HAP-1 (cell line): Measurements from ENCODE around the gene DLX2.

Experiments used
- DNase-seq, 2 experiments: peaks; one replicate each; pipeline ENCODE4 v3.0.0-alpha.2; 2016 to 2020; ENCODE audit warnings: low spot score in 2 of 2
- H3K27me3 ChIP-seq: fragments of 250-450 bp; sonication (Bioruptor Pico); 2 replicates; pipeline ENCODE4 v1.5.1; 2020; ENCODE audit warnings: low read depth, mild to moderate bottlenecking, moderate library complexity
- H3K36me3 ChIP-seq: fragments of 250-450 bp; sonication (Bioruptor Pico); replicated peaks from 2 replicates; pipeline ENCODE4 v1.5.1; 2020; ENCODE audit warnings: mild to moderate bottlenecking
- H3K4me1 ChIP-seq: fragments of 250-450 bp; sonication (Bioruptor Pico); 2 replicates; pipeline ENCODE4 v1.5.1; 2020; ENCODE audit warnings: mild to moderate bottlenecking
- H3K4me3 ChIP-seq: fragments of 250-450 bp; sonication (Bioruptor Pico); 2 replicates; pipeline ENCODE4 v1.5.1; 2020; ENCODE audit warnings: mild to moderate bottlenecking, moderate library complexity
- H3K9me3 ChIP-seq: fragments of 250-450 bp; sonication (Bioruptor Pico); 2 replicates; pipeline ENCODE4 v1.5.1; 2020; ENCODE audit warnings: mild to moderate bottlenecking, moderate library complexity
- in situ Hi-C: fragments of 300-500 bp; cut with MboI; formaldehyde crosslinking; loops from 3 replicates; pipeline ENCODE4 v1.14.3; 2020; ENCODE audit warnings: low sequenced_read_pairs, inconsistent platforms, mixed read lengths

The DLX2 gene

DNA sequence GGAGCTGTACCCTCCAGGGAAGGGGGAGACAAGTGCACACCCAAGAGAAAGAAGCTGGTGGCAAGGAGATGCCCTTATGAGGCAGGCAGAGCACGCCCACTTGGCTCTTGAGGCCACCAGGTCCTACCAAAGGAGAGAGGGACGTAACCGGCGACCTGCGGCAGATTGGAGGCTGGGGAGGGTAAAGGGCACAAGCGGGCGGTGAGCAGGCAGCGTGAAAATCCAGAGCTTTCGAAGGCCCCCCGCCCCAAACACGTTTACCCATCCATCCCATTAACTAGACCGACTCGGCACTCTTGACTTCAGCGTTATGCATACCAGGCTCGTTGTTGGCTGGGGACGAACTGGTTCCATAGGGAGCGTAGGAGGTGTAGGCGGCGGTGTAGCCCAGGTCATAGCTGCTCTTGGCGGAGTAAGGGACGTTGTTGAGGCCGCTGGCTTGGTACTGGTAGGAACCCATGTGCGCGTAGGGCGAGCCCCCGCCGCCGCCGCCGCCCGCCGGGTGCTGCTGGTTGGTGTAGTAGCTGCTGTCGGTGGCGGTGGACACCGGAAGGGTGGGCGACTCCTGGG is 794 bp downstream of the DLX2 start:
- in situ Hi-C loops: loop anchor here (10.0 kb wide), 2 partner anchors 397 to 517 kb away; no protein-coding TSS in a partner anchor
- Histone ChIP-seq H3K36me3 (peaks cover 6% of the 10 kb centered on the region; the same call in 1 of the 2 replicates), H3K27me3 (no peaks in the 10 kb centered on the region), H3K9me3 (no peaks in the 10 kb centered on the region), H3K4me1 (peaks cover 28% of the 10 kb centered on the region), H3K4me3 (peak overlapping the region; percentile 58)
- peak in 1 of 2 experiments; percentile 55 for DNase-seq

DNA sequence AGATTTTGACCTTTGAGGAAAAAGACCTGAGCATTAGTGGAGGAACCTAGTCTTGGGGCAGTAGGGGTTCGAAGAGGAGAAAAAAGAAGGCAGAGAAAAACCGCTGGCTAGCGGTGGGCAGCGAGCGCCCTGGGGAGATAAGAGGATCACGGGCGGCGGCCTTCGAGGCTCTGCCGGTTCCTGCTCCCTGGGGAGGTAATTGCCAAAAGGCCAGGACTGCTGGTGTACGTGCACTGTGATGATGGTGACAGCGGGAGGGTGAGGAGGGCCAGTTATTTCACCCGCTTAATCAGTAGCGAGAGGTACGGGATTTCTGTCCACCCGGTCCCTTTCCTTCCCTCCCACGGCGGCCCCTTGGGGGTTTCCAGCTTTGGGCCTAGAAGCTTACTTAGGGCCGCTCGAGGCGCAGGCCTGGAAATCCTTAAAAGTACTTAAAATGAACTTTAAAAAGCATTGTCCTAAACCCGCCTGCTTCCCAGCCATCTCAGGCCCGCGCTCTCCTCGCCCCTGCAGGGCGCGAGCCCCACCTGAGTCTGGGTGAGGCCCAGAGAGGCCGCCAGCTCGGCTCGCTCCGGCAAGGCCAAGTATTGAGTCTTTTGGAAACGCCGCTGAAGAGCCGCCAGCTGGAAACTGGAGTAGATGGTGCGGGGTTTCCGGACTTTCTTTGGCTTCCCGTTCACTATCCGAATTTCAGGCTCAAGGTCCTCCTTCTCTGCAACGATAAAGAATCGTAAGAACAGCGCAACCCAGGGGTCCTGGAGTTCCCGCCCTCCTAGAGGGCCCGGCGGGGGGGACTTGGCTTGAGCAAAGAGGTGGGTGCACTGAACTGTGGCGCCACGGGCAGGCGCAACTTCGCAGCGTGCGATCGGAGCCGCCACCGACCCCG is 1.5 kb downstream of the DLX2 start:
- in situ Hi-C loops: loop anchor here (10.0 kb wide), 2 partner anchors 396 to 516 kb away; no protein-coding TSS in a partner anchor
- H3K9me3 ChIP-seq: no peaks in the 10 kb centered on the region
- H3K4me3 ChIP-seq: peak overlapping the region; percentile 58
- peaks cover 6% of the 10 kb centered on the region; the same call in 1 of the 2 replicates for H3K36me3 ChIP-seq
- peak in 1 of 2 experiments; percentile 42 for DNase-seq
- peaks cover 28% of the 10 kb centered on the region for H3K4me1 ChIP-seq
- no peaks in the 10 kb centered on the region for H3K27me3 ChIP-seq

DNA sequence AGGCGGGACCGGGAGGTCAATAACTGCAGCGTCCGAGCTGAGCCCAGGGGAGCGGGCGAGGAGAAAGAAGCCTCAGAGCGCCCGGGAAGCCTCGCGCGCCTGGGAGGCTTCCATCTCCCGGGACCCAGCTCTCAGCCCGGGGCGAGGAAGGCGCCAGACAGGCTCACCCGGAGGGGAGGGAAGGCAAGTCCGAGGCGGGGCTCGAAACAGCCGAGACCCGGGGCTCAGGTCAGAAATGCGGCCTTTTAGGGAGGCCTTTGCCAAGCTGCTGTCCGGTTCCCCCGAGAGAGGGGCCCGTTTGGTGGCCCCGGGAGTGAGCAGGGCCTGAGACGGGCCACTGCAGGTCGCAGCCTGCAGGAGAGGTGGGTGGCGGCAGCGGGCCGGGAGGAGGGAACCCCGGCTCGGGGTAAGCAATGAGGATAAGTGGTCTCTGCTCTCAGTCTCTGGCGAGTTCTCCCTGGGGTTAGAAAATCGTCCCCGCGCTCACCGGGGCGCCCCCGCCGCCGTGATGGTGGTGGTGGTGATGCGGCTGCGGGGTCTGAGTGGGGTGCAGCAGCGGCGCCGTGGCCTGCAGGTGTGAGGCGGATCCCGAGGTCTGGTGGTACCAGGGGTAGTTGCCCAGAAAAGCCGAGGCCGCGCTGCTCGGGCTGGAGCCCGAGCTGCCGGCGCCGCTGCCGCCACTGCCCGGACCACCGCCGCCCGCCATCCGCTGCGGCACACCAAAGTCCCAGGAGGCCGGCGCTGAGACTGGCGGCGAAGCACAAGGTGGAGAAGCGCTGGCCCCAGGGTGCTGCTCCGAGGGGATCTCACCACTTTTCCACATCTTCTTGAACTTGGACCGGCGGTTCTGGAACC is 2.4 kb downstream of the DLX2 start:
- no peak for DNase-seq
- H3K27me3 ChIP-seq: no peaks in the 10 kb centered on the region
- in situ Hi-C loops: loop anchor here (10.0 kb wide), 2 partner anchors 396 to 516 kb away; no protein-coding TSS in a partner anchor
- H3K4me1 ChIP-seq: peaks cover 34% of the 10 kb centered on the region
- H3K36me3 ChIP-seq: peaks cover 6% of the 10 kb centered on the region; the same call in 1 of the 2 replicates
- H3K9me3 ChIP-seq: no peaks in the 10 kb centered on the region
- H3K4me3 ChIP-seq: no peak overlapping the region

DNA sequence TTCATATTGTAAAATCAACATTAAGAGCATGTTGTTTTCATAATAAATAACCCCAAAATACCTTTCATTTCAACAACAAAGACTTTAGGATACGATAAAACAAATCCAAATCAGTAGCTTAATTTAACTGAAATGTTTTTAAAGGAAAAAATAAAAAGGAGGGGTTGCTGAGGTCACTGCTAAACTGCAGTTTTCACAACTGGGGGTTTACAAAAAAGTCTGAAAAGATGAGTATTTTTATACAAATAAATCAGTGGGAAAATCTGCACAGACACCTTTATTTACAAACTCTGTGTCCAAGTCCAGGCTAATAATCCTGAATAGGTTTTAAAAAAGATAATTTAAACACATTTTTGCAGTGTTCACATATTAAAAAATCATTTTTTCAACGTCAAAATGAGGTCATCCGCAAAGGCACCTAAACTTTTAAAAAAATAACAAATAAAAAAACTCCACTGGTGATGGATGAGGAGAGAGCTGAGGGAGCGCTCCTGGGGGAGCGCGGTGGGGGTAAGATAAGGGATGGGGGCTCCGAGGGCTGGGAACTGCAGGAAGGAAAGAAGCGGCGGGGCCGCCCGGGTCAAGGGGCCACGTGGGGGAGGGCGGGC is 3.1 kb downstream of the DLX2 start:
- no peaks in the 10 kb centered on the region for H3K9me3 ChIP-seq
- no peaks in the 10 kb centered on the region for H3K27me3 ChIP-seq
- no peak for DNase-seq
- peaks cover 37% of the 10 kb centered on the region for H3K4me1 ChIP-seq
- peaks cover 6% of the 10 kb centered on the region; the same call in 1 of the 2 replicates for H3K36me3 ChIP-seq
- peak overlapping the region; percentile 11 for H3K4me3 ChIP-seq
- in situ Hi-C loops: loop anchor here (10.0 kb wide), 2 partner anchors 395 to 515 kb away; no protein-coding TSS in a partner anchor

DNA sequence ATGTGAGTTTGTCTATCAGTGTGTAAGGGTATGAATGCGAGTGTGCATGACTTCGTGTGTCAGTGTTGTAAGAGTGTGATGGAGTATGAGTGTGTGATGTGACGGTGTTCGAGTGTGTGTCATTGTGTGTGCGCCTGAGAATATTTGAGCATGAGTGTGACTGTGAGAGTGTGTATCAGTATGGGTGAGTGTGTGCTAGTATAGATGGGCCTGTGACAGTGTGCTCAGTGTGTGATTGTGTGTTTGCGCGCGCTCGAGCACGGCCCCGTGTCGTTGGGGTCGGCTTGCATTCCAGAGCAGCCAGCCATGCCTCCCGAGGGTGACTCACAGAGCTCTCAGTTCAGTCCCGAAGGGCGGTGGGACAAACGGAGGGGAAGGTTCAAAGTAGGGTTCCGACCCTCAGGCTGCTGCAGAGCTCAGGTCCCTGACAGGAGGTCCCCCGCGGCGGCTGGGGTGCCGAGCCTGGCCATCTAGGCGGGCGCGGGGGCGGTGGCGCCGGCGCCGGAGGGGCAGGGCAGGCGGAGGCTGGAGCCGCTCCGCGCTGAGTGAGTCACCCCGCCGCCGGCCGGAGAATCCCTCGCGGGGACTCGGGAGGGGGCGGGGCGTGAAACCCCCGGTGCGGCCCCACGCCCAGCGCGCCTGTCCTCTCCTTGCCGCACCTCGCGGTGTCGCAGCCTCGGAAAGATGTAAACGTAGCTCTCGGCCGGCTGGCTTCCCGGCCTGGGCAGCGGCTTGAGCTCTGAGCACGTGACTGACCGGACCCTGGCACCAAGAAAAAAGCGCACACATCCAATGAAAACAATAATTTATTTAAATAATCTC is 3.8 kb downstream of the DLX2 start:
- H3K4me3 ChIP-seq: peak overlapping the region; percentile 11
- peak; percentile 21 to 78 for DNase-seq
- peaks cover 6% of the 10 kb centered on the region; the same call in 1 of the 2 replicates for H3K36me3 ChIP-seq
- no peaks in the 10 kb centered on the region for H3K9me3 ChIP-seq
- in situ Hi-C loops: no loop called here
- H3K4me1 ChIP-seq: peaks cover 35% of the 10 kb centered on the region
- no peaks in the 10 kb centered on the region for H3K27me3 ChIP-seq

DNA sequence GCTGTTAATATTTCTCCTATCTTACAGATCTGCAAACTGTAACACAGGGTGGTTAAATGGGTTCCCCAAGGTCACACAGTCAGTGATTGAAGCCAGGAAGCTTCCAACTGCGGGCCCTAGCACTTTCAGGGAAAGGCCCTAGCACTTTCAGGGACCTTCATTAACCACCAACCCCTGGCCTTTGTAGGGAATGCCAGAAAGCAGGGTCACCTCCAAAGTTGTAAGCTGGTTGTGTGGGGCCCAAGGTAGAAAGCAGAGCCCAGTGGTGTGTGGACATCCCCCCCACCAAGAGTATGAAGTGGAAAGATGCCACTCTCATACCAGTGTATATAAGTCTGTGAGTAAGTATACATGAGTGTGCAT is 4.4 kb downstream of the DLX2 start:
- no peak for DNase-seq
- no peaks in the 10 kb centered on the region for H3K27me3 ChIP-seq
- H3K4me1 ChIP-seq: peaks cover 35% of the 10 kb centered on the region

DNA sequence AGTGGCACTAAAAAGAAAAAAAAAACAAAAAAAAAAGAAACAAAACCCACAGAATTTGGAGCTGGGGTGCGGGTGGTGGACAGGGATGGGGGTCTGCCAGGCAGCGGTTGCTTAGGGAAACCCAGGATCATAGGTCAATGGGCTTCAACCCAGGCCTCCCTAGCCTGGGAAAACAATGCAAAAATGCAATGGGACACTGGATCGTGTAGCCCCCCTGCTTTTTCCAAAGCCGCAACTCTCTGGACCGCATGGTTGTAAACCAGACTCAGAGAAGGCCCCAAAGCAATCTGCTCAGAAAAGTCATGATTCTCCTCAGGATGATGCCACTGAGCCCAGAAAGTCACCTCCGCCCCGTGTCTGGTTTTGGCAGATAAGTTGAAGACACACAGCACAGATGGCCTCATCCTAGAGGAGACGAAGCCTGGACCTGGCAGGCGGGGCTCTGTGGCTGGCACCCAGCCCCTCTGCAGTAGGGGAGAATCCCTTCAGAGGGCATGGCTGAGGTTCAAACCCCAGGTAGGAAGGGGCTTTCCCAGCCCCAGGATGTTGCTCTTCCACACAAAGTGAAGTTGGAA is 5.1 kb downstream of the DLX2 start:
- peaks cover 6% of the 10 kb centered on the region; the same call in 1 of the 2 replicates for H3K36me3 ChIP-seq
- no peaks in the 10 kb centered on the region for H3K27me3 ChIP-seq
- peaks cover 34% of the 10 kb centered on the region for H3K4me1 ChIP-seq
- no peak overlapping the region for H3K4me3 ChIP-seq
- no peaks in the 10 kb centered on the region for H3K9me3 ChIP-seq
- no peak for DNase-seq
- in situ Hi-C loops: no loop called here

More for the DNA sequence above, 4.4 kb downstream of the DLX2 start:
- Histone ChIP-seq H3K36me3 (peaks cover 6% of the 10 kb centered on the region; the same call in 1 of the 2 replicates), H3K4me3 (no peak overlapping the region), H3K9me3 (no peaks in the 10 kb centered on the region)
- in situ Hi-C loops: no loop called here

DNA sequence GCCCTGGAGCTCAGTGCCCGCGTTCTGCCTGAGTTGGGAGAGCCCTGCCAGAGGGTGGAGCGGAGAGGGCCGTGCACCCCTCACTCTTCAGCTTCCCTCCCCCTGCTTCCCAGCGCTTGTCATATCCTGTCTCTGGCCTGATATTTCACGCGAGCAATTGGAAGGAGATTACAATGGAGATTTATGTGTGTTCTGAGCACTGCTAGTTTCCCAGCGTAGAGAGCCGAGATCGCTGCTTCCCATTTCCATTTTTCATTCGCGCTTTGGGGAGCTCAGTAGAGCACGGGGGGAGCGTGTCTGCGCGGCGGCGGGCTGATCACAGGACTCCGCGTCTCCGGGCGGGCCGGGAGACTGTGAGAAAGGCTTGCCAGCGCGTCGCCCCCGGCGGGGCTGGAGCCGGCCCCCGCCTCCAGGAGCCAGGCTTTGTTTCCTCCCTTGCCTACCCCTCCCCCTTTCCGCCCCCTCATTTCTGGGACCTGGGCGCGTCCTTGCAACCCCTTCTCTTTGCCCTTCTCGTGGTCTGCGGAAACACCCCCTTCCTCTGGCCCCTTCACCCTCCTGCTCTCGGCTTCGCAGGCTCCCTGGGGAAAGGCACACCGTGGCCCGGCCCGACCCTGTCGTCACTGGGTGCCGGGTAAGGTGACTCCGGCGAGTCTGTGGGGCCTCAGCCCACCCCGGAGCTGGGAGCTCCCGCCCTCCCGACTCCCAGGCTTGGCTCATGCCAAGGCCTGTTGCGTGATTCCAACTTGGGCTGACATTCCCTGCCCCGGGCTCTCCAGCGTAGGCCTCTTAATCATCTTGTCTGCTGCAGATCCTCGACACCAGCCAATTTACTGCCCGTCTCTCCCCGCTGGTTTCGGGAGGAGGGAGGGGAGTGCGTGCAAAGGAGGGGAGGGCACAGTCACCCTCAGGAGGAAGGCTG is 5.8 kb downstream of the DLX2 start:
- peaks cover 33% of the 10 kb centered on the region for H3K4me1 ChIP-seq
- in situ Hi-C loops: no loop called here
- H3K27me3 ChIP-seq: no peaks in the 10 kb centered on the region
- no peak for DNase-seq
- no peaks in the 10 kb centered on the region for H3K9me3 ChIP-seq
- no peak overlapping the region for H3K4me3 ChIP-seq
- H3K36me3 ChIP-seq: peaks cover 6% of the 10 kb centered on the region; the same call in 1 of the 2 replicates

DNA sequence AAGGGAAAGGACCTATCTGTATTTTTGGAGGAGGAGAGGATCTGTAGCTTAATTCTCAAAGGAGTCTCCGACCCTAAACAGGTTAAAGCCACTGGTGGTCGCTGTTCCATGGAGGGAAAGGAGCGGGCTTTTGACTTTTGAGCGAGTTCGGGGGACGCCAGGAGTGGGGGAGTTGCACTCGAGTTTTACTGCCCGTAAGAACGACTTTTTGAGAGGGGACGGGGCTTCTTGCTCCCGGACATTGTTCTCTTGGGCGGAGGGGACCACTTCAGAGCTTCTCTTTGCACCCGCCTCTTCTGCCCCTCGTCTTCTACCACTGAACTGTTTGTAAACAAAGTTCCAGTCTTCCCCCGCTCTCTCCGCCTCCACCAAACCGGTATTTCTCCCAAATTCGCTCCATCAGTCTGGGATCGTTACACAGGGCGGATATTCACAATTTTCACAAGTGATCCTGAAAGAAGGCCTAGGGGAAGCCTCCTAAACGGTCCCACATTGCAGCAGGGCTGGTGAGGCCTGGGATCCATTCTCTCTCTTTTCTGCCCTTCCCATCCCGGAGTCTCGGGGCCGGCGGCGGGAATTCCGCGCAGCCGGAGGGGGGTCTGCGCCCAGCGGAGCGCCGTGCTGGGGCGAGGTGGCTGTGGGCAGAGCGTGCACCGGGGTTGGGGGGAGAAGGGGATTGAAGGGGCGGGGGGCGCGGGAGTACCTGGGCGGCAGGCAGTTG is 6.6 kb downstream of the DLX2 start:
- H3K4me1 ChIP-seq: peaks cover 25% of the 10 kb centered on the region
- H3K9me3 ChIP-seq: no peaks in the 10 kb centered on the region
- H3K36me3 ChIP-seq: peaks cover 6% of the 10 kb centered on the region; the same call in 1 of the 2 replicates
- in situ Hi-C loops: no loop called here
- H3K27me3 ChIP-seq: no peaks in the 10 kb centered on the region
- H3K4me3 ChIP-seq: no peak overlapping the region
- no peak for DNase-seq

DNA sequence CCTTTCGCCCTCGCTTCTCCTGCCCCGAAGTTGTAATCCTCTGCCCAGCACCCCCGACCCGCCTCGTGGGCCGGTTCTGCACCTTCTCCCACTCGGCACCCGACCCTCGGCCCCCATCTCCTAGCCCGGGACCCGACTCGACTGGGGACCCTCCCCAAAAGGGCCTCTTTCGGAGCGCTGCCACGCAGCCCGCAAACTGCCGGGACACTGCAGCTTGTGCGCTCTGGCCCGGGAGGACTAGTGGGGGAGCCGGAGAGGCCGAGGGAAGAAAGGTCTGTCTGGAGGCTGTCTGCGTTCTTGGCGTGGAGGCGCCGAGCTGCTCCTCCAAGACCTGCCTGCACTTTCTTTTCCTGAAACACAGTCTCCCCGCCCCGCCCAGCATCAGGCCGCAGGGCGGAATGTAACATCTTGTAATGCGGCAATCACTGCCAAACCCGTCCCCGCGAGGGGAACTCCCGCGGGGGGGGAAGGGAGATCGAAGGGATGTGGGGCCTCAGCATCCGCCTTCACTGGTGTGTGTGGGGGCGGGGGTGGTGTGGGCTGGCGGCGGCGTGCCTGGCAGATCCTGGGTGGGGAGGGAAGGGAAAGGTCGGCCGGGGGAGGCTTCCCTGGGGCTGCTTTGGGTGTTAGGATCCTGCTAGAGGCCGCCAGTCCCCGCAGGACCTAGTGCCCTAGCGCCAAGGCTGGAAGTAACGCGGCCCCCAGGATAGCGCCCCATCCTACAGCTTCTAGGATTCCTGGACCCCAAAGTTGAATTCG is 7.4 kb downstream of the DLX2 start:
- H3K4me3 ChIP-seq: peak overlapping the region; percentile 37
- peaks cover 2% of the 10 kb centered on the region; the same call in 1 of the 2 replicates for H3K36me3 ChIP-seq
- H3K4me1 ChIP-seq: peaks cover 23% of the 10 kb centered on the region
- H3K27me3 ChIP-seq: no peaks in the 10 kb centered on the region
- H3K9me3 ChIP-seq: no peaks in the 10 kb centered on the region
- in situ Hi-C loops: no loop called here
- DNase-seq: peak; percentile 59 to 83
